HG02798 (cell line): ENCODE measurements around the gene CFAP251.

ENCODE experiments used
- ATAC-seq: cut with Tn5 transposase; IDR thresholded peaks from one replicate; pipeline ENCODE4 v1.9.1; 2021; ENCODE audit warnings: mild to moderate bottlenecking; ENCODE audit not compliant: unreplicated experiment, poor library complexity

Gene CFAP251

GRCh38 chr12:121996050-121996944, 77.9 kb downstream of the CFAP251 start:
- no peak for ATAC-seq

- ATAC-seq = no peak
Measured at GRCh38 chr12:121996945-121997612, 78.7 kb downstream of the CFAP251 start.

- no peak for ATAC-seq
Measured at GRCh38 chr12:122001466-122002209, 83.2 kb downstream of the CFAP251 start.

GRCh38 chr12:122003651-122004611, 85.5 kb downstream of the CFAP251 start:
- no peak for ATAC-seq

GRCh38 chr12:122004633-122005071, 86.3 kb downstream of the CFAP251 start:
- ATAC-seq = no peak

GRCh38 chr12:122005252-122005776, 86.9 kb downstream of the CFAP251 start:
- ATAC-seq = no peak

GRCh38 chr12:122006186-122006926, 88.0 kb downstream of the CFAP251 start:
- ATAC-seq = no peak

- ATAC-seq = no peak
Measured at GRCh38 chr12:122009741-122010140, 91.3 kb downstream of the CFAP251 start.

GRCh38 chr12:122012184-122012583, 93.8 kb downstream of the CFAP251 start:
- ATAC-seq = no peak

GRCh38 chr12:122013136-122013535, 94.7 kb downstream of the CFAP251 start:
- ATAC-seq = no peak

GRCh38 chr12:122013791-122014590, 95.6 kb downstream of the CFAP251 start:
- no peak for ATAC-seq

GRCh38 chr12:122014781-122015180, 96.4 kb downstream of the CFAP251 start:
- ATAC-seq = no peak

GRCh38 chr12:122018457-122018856, 100.1 kb downstream of the CFAP251 start:
- no peak for ATAC-seq

GRCh38 chr12:122018937-122019336, 100.5 kb downstream of the CFAP251 start:
- ATAC-seq = no peak

GRCh38 chr12:122020795-122021192, 102.4 kb downstream of the CFAP251 start:
- ATAC-seq = no peak

GRCh38 chr12:122021193-122021821, 102.9 kb downstream of the CFAP251 start:
- peak; percentile 5 for ATAC-seq

GRCh38 chr12:122021822-122022392, 103.5 kb downstream of the CFAP251 start, which contains the start of gene BCL7A:
BCL7A (plus strand) TSS chr12:122021884; CDS start chr12:122022092, 208 bp downstream.
- ATAC-seq = peak; percentile 45
